ENCODE results near the gene RNASE1. TPM values are rescaled to one million over a fixed set of nuclear protein-coding genes. Genes with fewer than 3 reads are reported as not detected.
"Not testable (repeated sequence)": the region's sequence is repeated elsewhere in the genome, so short reads cannot be mapped to it uniquely, and the experiment has no call there.

RNASE1 gene
- total RNA-seq, 4 donors from 2014 or later = 87.2 to 780 (median 336) TPM

DNA sequence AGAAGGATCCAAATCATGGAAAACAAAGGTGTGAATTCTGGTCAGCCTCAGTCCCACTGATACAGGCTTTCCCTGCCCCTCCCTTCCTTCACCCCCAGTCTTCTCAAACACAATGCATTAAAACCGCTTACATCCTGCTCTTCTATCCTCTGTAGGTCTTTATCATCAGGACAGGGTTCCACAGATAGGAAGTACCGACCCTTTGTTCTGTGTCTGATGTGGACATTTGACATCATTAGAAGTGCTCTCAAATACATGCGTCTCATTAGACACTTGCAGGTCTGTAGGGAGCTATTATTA is 34.1 kb downstream of the RNASE1 start:
- no peak for ATAC-seq

DNA sequence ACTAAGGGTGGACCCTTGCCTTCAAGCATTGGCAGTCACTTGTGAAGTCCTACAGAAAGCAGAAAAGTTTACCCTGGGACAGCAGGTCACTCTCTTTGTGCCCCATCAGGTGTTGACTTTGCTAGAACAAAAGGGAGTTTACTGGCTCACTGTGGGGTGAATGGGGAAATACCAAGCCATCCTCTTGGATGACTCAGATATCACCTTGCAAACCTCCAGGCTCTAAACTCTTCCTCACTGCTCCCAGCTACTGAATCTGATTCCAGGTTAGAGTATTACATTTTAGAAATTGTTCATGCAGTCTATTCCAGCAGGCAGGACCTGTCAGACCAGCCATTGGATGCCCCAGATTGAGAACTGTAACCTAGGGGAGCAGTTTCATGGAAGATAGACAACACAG is 41.7 kb downstream of the RNASE1 start:
- Histone ChIP-seq H3K4me1 (no peaks in the 10 kb centered on the region), H3K4me3 (no peak overlapping the region), H3K27me3 (no peaks in the 10 kb centered on the region), H3K27ac (no peak overlapping the region), H3K9me3 (no peaks in the 10 kb centered on the region), H3K36me3 (no peaks in the 10 kb centered on the region)
- no peak for ATAC-seq
- TF ChIP-seq POLR2A (IDR thresholded peaks at IDR 0.05) (no peak), EP300 (IDR thresholded peaks at IDR 0.05) (no peak), POLR2AphosphoS5 (IDR thresholded peaks at IDR 0.05) (no peak)
- TF ChIP-seq, protein P1, sequence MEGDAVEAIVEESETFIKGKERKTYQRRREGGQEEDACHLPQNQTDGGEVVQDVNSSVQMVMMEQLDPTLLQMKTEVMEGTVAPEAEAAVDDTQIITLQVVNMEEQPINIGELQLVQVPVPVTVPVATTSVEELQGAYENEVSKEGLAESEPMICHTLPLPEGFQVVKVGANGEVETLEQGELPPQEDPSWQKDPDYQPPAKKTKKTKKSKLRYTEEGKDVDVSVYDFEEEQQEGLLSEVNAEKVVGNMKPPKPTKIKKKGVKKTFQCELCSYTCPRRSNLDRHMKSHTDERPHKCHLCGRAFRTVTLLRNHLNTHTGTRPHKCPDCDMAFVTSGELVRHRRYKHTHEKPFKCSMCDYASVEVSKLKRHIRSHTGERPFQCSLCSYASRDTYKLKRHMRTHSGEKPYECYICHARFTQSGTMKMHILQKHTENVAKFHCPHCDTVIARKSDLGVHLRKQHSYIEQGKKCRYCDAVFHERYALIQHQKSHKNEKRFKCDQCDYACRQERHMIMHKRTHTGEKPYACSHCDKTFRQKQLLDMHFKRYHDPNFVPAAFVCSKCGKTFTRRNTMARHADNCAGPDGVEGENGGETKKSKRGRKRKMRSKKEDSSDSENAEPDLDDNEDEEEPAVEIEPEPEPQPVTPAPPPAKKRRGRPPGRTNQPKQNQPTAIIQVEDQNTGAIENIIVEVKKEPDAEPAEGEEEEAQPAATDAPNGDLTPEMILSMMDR (IDR thresholded peaks at IDR 0.05) = no peak

More for the DNA sequence above, 34.1 kb downstream of the RNASE1 start:
- Histone ChIP-seq H3K27me3 (peaks cover 7% of the 10 kb centered on the region), H3K4me3 (no peak overlapping the region), H3K4me1 (no peaks in the 10 kb centered on the region), H3K36me3 (no peaks in the 10 kb centered on the region), H3K9me3 (no peaks in the 10 kb centered on the region), H3K27ac (no peak overlapping the region)
- WGBS, 2 donors (ENCODE audit: low coverage in 1 of 2) = 83% methylated on average over 1 to 3 of the region's 3 CpGs
- TF ChIP-seq EP300 (IDR thresholded peaks at IDR 0.05) = no peak
- no peak for TF ChIP-seq POLR2AphosphoS5 (IDR thresholded peaks at IDR 0.05)
- TF ChIP-seq, protein P1 (IDR thresholded peaks at IDR 0.05) = no peak
- TF ChIP-seq POLR2A (IDR thresholded peaks at IDR 0.05) = no peak

DNA sequence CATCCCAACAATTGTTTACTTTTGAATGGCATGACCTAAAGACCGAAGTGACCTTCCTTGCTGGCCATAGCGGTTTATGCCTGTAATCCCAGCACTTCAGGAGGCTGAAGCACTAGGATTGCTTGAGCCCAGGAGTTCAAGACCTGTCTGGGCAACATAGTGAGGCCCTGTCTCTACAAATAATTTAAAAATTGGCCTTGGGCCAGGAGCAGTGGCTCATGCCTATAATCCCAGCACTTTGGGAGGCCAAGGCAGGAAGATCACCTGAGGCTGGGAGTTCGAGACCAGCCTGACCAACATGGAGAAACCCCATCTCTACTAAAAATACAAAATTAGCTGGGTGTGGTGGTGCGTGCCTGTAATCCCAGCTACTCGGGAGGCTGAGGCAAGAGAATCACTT is 43.2 kb downstream of the RNASE1 start:
- not testable (repeated sequence) for H3K27me3 ChIP-seq, H3K27ac ChIP-seq, H3K9me3 ChIP-seq, H3K4me3 ChIP-seq, ATAC-seq, H3K36me3 ChIP-seq, H3K4me1 ChIP-seq
- WGBS, 2 donors (ENCODE audit: low coverage in 1 of 2) = 94 to 100% methylated on average over 2 to 5 of the region's 5 CpGs

DNA sequence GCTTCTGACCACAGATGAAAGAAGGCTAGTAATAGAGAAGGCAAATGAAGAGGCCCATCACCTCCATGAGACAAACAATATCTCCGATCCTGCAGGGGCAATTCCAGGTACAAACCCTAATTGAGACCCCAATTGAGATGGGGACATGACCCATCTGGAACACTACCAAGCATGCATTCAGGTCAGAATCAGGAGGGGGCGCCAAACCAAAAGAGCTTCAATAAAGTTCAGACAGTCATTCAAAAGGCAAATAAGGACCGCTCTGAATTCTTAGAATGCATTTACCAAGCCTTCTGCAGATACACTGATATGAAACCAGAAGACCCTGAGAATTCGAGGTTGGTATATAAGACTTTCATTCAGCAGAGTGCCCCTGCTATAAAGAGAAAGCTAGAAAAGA is 44.7 kb downstream of the RNASE1 start:
- no peak for ATAC-seq
- 66 to 100% methylated on average over 1 to 4 of the region's 4 CpGs for WGBS, 2 donors (ENCODE audit: low coverage in 1 of 2)
- H3K36me3 ChIP-seq = no peaks in the 10 kb centered on the region

DNA sequence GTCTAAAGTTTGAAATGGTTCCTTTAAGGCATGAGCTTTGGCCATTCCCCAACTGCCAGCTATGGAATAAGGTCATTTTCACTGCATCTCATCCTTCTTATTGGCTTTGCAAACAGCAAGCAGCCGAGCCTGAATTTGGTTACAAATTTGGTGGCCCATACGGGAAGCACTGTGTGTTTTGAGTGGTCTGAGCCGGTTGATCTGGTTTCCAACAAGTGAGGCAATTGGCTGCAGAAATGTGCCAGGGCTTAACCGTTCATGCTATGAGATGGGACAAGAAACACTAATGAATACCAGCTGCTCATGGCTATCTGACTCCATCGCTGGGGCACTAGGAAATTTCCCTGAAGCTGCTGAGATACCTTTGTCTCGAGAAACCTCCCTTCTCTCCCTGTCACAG is 47.6 kb downstream of the RNASE1 start:
- H3K27me3 ChIP-seq = no peaks in the 10 kb centered on the region
- H3K36me3 ChIP-seq = no peaks in the 10 kb centered on the region
- no peak overlapping the region for H3K27ac ChIP-seq
- TF ChIP-seq, protein P1 (IDR thresholded peaks at IDR 0.05) = no peak
- no peak for TF ChIP-seq EP300 (IDR thresholded peaks at IDR 0.05)
- no peak for TF ChIP-seq POLR2AphosphoS5 (IDR thresholded peaks at IDR 0.05)
- TF ChIP-seq POLR2A (IDR thresholded peaks at IDR 0.05) = no peak
- 82 to 100% methylated on average over 2 to 6 of the region's 6 CpGs for WGBS, 2 donors (ENCODE audit: low coverage in 1 of 2)
- peaks cover 0 to 15% (median 0%) of the 10 kb centered on the region in 3 donors for H3K9me3 ChIP-seq
- no peak overlapping the region for H3K4me3 ChIP-seq
- ATAC-seq = no peak
- no peaks in the 10 kb centered on the region for H3K4me1 ChIP-seq

More for the DNA sequence above, 44.7 kb downstream of the RNASE1 start:
- H3K4me1 ChIP-seq = no peaks in the 10 kb centered on the region
- no peak overlapping the region for H3K27ac ChIP-seq
- H3K27me3 ChIP-seq = no peaks in the 10 kb centered on the region
- no peak overlapping the region for H3K4me3 ChIP-seq
- TF ChIP-seq, protein P1 (IDR thresholded peaks at IDR 0.05) = peak in 1 of 4 experiments; percentile 23
- TF ChIP-seq POLR2AphosphoS5 (IDR thresholded peaks at IDR 0.05) = no peak
- no peak for TF ChIP-seq EP300 (IDR thresholded peaks at IDR 0.05)
- no peak for TF ChIP-seq POLR2A (IDR thresholded peaks at IDR 0.05)
- H3K9me3 ChIP-seq = peaks cover 0 to under 1% (median 0%) of the 10 kb centered on the region in 3 donors

DNA sequence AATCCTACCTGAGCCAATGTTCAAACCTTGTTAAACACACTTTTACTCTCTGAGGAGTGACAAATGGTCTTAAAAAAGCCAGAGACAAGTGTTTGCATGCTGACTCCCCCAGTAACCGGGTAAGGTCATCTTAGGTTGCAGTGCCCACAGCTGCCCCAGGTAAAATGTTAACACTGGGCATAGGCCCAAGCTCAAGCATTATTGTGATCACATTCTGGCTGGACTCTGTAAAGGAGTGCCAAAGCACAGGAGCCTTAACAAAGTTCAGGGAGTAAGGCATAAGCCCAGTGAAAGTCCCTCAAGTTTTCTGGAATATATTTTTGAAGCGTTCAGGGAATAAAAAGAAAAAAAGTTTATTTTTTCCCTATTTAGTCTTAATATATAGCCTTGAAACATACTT is 48.3 kb downstream of the RNASE1 start:
- TF ChIP-seq POLR2A (IDR thresholded peaks at IDR 0.05) = no peak
- TF ChIP-seq, protein P1 (IDR thresholded peaks at IDR 0.05) = no peak
- TF ChIP-seq EP300 (IDR thresholded peaks at IDR 0.05) = no peak
- no peak for TF ChIP-seq POLR2AphosphoS5 (IDR thresholded peaks at IDR 0.05)
- H3K27me3 ChIP-seq = no peaks in the 10 kb centered on the region
- 72 to 83% methylated on average over 1 to 2 of the region's 2 CpGs for WGBS, 2 donors (ENCODE audit: low coverage in 1 of 2)
- no peaks in the 10 kb centered on the region for H3K36me3 ChIP-seq
- H3K27ac ChIP-seq = no peak overlapping the region
- ATAC-seq = no peak
- H3K4me1 ChIP-seq = no peaks in the 10 kb centered on the region
- no peak overlapping the region for H3K4me3 ChIP-seq
- H3K9me3 ChIP-seq = peaks cover 0 to 15% (median 0%) of the 10 kb centered on the region in 3 donors

Measured in gastroesophageal sphincter (tissue), 4 donors.